Smooth muscle cell of trachea (primary cell): ENCODE measurements around the gene YWHAE. TPM values are rescaled to one million over a fixed set of nuclear protein-coding genes. Genes with fewer than 3 reads are reported as not detected.

Source experiments
- total RNA-seq: library from RNA; depleted of rRNA; stranded (reverse); fragments of >200 nt; gene quantifications from 2 replicates; pipeline ENCODE4 v1.2.1, GENCODE V29; 2014

YWHAE gene
- total RNA-seq: 484 and 909 TPM in 2 replicates

GRCh38 chr17:1399679-1400512, at the start of gene YWHAE:
YWHAE (minus strand) TSS chr17:1400222; CDS start chr17:1400110, 112 bp downstream.

Other genes with a start within 250 kb of the YWHAE start
- 49.3 and 98.4 TPM in 2 replicates for gene ABR, start 220.2 kb downstream of the YWHAE start, total RNA-seq
- not detected in 2 replicates for gene BHLHA9, start 129.8 kb downstream of the YWHAE start, total RNA-seq
- not detected in 2 replicates for gene TRARG1, start 120.6 kb downstream of the YWHAE start, total RNA-seq
- gene CRK, start 56.0 kb upstream of the YWHAE start, total RNA-seq: 120 and 140 TPM in 2 replicates
- gene MYO1C, start 92.5 kb upstream of the YWHAE start, total RNA-seq: 201 and 218 TPM in 2 replicates
- 30.1 and 41.4 TPM in 2 replicates for gene INPP5K, start 116.4 kb upstream of the YWHAE start, total RNA-seq
- 18.4 and 18.8 TPM in 2 replicates for gene PITPNA, start 162.6 kb upstream of the YWHAE start, total RNA-seq
- gene SLC43A2, start 228.6 kb upstream of the YWHAE start, total RNA-seq: 4.5 and 14.9 TPM in 2 replicates
- gene SCARF1, start 245.5 kb upstream of the YWHAE start, total RNA-seq: 0.73 and 0.83 TPM in 2 replicates
- gene RILP, start 249.6 kb upstream of the YWHAE start, total RNA-seq: 8.0 and 13.9 TPM in 2 replicates